ENCODE data around the gene MFF.

DNA sequence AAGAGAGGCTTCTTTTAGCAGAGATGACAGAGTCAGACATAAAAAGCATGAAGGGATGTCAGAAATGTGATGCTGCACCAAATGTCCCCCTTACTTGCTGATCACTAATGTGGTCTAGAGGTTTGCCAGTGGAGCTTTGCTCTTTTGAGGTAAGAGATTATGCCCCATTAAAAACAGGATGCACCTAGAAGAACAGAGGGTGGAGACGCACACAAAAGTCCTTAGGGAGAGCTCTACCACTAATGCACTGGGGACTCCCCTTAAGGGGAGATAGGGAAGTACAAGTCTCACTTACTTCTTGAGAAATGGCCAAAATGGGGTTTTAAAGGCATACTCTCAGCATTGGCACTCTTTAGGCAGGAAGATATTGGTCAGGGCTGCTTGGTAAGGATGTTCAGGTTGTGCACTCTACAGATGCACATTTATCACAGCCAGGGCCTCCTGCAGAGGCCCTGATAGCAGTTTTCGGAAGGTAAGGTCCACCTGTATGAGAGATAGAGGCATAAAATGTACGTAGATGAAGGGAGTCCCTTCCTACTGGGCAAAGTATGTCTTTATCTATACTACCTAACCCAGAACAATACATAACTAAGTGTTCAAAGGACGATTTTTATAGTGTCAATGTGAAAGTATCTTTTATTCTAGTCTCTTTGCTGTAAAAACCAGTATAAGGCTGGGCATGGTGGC, 79.7 kb downstream of the MFF start:
- TF ChIP-seq CTCF (conservative IDR thresholded peaks at IDR 0.05 in 1 of 2, IDR thresholded peaks at IDR 0.05 in 1 of 2; ENCODE audit: low read depth in 1 of 2, low read length in 2 of 2) (no peak), EZH2 (IDR thresholded peaks at IDR 0.05; ENCODE audit: low read length, missing control alignments) (no peak)

Data from fibroblast of lung (primary cell).